Fibroblast of lung (primary cell): Measurements from ENCODE around the gene KCNQ1OT1. TPM values are rescaled to one million over a fixed set of nuclear protein-coding genes. Genes with fewer than 3 reads are reported as not detected.

Experiments used
- DNase-seq, 2 donors: peaks; one replicate each; pipeline versions ENCODE4 v3.0.0 to v3.0.0-alpha.2; 2010; ENCODE audit warnings: low read depth in 2 of 2
- H2AFZ ChIP-seq: 2 replicates; pipeline ENCODE4 v1.5.1; 2012; ENCODE audit warnings: low read length, control low read depth, inconsistent platforms
- H3K27ac ChIP-seq: 2 replicates; pipeline ENCODE4 v1.5.1; 2011; ENCODE audit warnings: low read length, control low read depth; ENCODE audit not compliant: insufficient read depth
- H3K27me3 ChIP-seq: 2 replicates; pipeline ENCODE4 v1.5.1; 2011; ENCODE audit warnings: mild to moderate bottlenecking, low read length; ENCODE audit not compliant: control insufficient read depth, insufficient read depth
- H3K36me3 ChIP-seq: 2 replicates; pipeline ENCODE4 v1.5.1; 2011; ENCODE audit warnings: low read length; ENCODE audit not compliant: control insufficient read depth, insufficient read depth
- H3K4me1 ChIP-seq: 2 replicates; pipeline ENCODE4 v1.5.1; 2011; ENCODE audit warnings: low read length; ENCODE audit not compliant: control insufficient read depth, insufficient read depth; ENCODE audit errors: extremely low read depth
- H3K4me2 ChIP-seq: 2 replicates; pipeline ENCODE4 v1.5.1; 2011; ENCODE audit warnings: low read length, control low read depth; ENCODE audit not compliant: insufficient read depth; ENCODE audit errors: extremely low read depth
- H3K4me3 ChIP-seq, 4 experiments: fragments of 200-600 bp in 1 of 4; sonication (generic) in 1 of 4; replicated peaks in 1 of 4; 2 replicates each; pipeline ENCODE4 v1.5.1; 2011 to 2016; ENCODE audit warnings: low read length in 4 of 4, low read depth in 3 of 4, mild to moderate bottlenecking in 3 of 4, control low read depth in 2 of 4, inconsistent platforms in 1 of 4, mixed read lengths in 1 of 4; ENCODE audit not compliant: insufficient read depth in 1 of 4; ENCODE audit errors: control extremely low read depth in 1 of 4
- H3K79me2 ChIP-seq: 2 replicates; pipeline ENCODE4 v1.5.1; 2012; ENCODE audit warnings: mild to moderate bottlenecking, low read length, inconsistent platforms; ENCODE audit not compliant: control insufficient read depth, insufficient read depth
- H3K9ac ChIP-seq: 2 replicates; pipeline ENCODE4 v1.5.1; 2011; ENCODE audit warnings: mild to moderate bottlenecking, low read length, control low read depth; ENCODE audit not compliant: insufficient read depth
- H3K9me3 ChIP-seq: 2 replicates; pipeline ENCODE4 v1.5.1; 2012; ENCODE audit warnings: low read depth, low read length; ENCODE audit not compliant: control insufficient read depth, insufficient read depth
- H4K20me1 ChIP-seq: 2 replicates; pipeline ENCODE4 v1.5.1; 2011; ENCODE audit warnings: low read length; ENCODE audit not compliant: control insufficient read depth, insufficient read depth; ENCODE audit errors: extremely low read depth
- CTCF ChIP-seq, 2 donors: IDR thresholded peaks in 1 of 2; conservative IDR thresholded peaks in 1 of 2; 1 replicate in 1 of 2; 2 replicates in 1 of 2; pipeline ENCODE4 v1.5.1; 2011 to 2012; ENCODE audit warnings: low read length in 2 of 2, control low read depth in 1 of 2, inconsistent platforms in 1 of 2, low read depth in 1 of 2, mild to moderate bottlenecking in 1 of 2
- EZH2 ChIP-seq: IDR thresholded peaks from 2 replicates; pipeline ENCODE4 v1.5.1; 2012; ENCODE audit warnings: low read length, control low read depth, mild to moderate bottlenecking; ENCODE audit errors: missing control alignments
- polyA plus RNA-seq, 2 donors: library from polyadenylated mRNA; depleted of rRNA in 1 of 2; stranded (reverse) in 1 of 2; unstranded in 1 of 2; fragments of >200 nt; gene quantifications; 2 replicates each; pipeline ENCODE4 v1.2.1, GENCODE V29; 2011 to 2012; ENCODE audit warnings: missing spikeins in 1 of 2
- total RNA-seq: library from RNA; depleted of rRNA; stranded (reverse); fragments of >200 nt; gene quantifications from 2 replicates; pipeline ENCODE4 v1.2.1, GENCODE V29; 2014

The KCNQ1OT1 gene
- total and polyA plus RNA-seq, 2 donors (not counting 1 experiment from before 2014, with no cell fraction given), result 0.11 to 1.8 TPM

- Histone ChIP-seq H3K27ac (no peak overlapping the region), H4K20me1 (peaks cover under 1% of the 10 kb centered on the region), H3K9me3 (no peaks in the 10 kb centered on the region), H3K4me2 (no peak overlapping the region), H3K79me2 (peaks cover 22% of the 10 kb centered on the region), H3K9ac (no peak overlapping the region), H3K4me3 (no peak overlapping the region), H3K27me3 (no peaks in the 10 kb centered on the region), H3K36me3 (no peaks in the 10 kb centered on the region), H3K4me1 (no peaks in the 10 kb centered on the region), H2AFZ (no peak overlapping the region)
- DNase-seq, result no peak
- no peak for TF ChIP-seq EZH2
- TF ChIP-seq CTCF (conservative IDR thresholded peaks at IDR 0.05 in 1 of 2, IDR thresholded peaks at IDR 0.05 in 1 of 2; ENCODE audit: low read depth in 1 of 2, low read length in 2 of 2), result no peak
These were observed 13.2 kb downstream of the KCNQ1OT1 start for GRCh38 chr11:2686360-2687222.

- H3K4me1 ChIP-seq, result no peaks in the 10 kb centered on the region
- H2AFZ ChIP-seq, result no peak overlapping the region
- TF ChIP-seq EZH2, result no peak
- TF ChIP-seq CTCF (conservative IDR thresholded peaks at IDR 0.05 in 1 of 2, IDR thresholded peaks at IDR 0.05 in 1 of 2; ENCODE audit: low read depth in 1 of 2, low read length in 2 of 2), result no peak
- H3K4me2 ChIP-seq, result no peak overlapping the region
- H3K27ac ChIP-seq, result no peak overlapping the region
- H3K36me3 ChIP-seq, result no peaks in the 10 kb centered on the region
- H3K9me3 ChIP-seq, result no peaks in the 10 kb centered on the region
- H3K79me2 ChIP-seq, result peaks cover 19% of the 10 kb centered on the region
- H4K20me1 ChIP-seq, result no peaks in the 10 kb centered on the region
- no peaks in the 10 kb centered on the region for H3K27me3 ChIP-seq
- DNase-seq, result no peak
- no peak overlapping the region for H3K9ac ChIP-seq
- H3K4me3 ChIP-seq, result no peak overlapping the region
These were observed 14.0 kb downstream of the KCNQ1OT1 start for GRCh38 chr11:2685566-2686359.

GRCh38 chr11:2685051-2685450 lies 14.7 kb downstream of the KCNQ1OT1 start:
- Histone ChIP-seq H3K27me3 (no peaks in the 10 kb centered on the region), H3K27ac (no peak overlapping the region), H3K4me1 (no peaks in the 10 kb centered on the region), H2AFZ (no peak overlapping the region), H3K9ac (no peak overlapping the region), H3K79me2 (peaks cover 19% of the 10 kb centered on the region), H3K36me3 (no peaks in the 10 kb centered on the region), H3K9me3 (no peaks in the 10 kb centered on the region), H3K4me2 (no peak overlapping the region), H4K20me1 (no peaks in the 10 kb centered on the region), H3K4me3 (no peak overlapping the region)
- TF ChIP-seq CTCF (conservative IDR thresholded peaks at IDR 0.05 in 1 of 2, IDR thresholded peaks at IDR 0.05 in 1 of 2; ENCODE audit: low read depth in 1 of 2, low read length in 2 of 2), result no peak
- no peak for TF ChIP-seq EZH2
- no peak for DNase-seq
